C4-2B (cell line): ENCODE results near the gene STOML2.
A peak's percentile ranks its signal among the peaks of the same experiment; 100 is the strongest.

Experiments
- H3K27ac ChIP-seq: fragments of 450-650 bp; 2 replicates; pipeline ENCODE4 v1.5.1; 2017
- ZFX ChIP-seq: fragments of 450-650 bp; IDR thresholded peaks from 2 replicates; pipeline ENCODE4 v1.6.1; 2017
- TF ChIP-seq, protein P1 (sequence below): fragments of 450-650 bp; conservative IDR thresholded peaks from 2 replicates; pipeline ENCODE4 v1.5.1; 2017; ENCODE audit warnings: mild to moderate bottlenecking

The STOML2 gene

DNA sequence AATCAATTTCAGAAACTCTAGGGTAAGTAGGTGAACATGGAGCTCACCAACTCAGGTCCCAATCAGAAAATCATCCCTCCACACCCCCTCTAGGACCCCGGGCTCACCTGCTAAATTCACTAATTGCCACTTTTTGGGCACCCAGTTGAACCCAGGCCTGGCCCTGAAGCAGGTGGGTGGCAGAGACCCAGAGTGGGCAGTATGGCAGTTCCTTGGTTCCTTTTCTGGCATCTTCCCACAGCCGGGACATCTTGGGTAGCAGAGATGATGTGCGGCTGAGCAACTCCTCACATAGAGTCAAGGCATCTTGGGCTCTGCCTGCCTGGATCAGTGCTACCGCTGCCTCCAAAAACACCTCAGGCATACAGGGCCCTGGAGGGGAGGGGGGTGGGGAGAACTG is 27.6 kb downstream of the STOML2 start:
- TF ChIP-seq, protein P1, sequence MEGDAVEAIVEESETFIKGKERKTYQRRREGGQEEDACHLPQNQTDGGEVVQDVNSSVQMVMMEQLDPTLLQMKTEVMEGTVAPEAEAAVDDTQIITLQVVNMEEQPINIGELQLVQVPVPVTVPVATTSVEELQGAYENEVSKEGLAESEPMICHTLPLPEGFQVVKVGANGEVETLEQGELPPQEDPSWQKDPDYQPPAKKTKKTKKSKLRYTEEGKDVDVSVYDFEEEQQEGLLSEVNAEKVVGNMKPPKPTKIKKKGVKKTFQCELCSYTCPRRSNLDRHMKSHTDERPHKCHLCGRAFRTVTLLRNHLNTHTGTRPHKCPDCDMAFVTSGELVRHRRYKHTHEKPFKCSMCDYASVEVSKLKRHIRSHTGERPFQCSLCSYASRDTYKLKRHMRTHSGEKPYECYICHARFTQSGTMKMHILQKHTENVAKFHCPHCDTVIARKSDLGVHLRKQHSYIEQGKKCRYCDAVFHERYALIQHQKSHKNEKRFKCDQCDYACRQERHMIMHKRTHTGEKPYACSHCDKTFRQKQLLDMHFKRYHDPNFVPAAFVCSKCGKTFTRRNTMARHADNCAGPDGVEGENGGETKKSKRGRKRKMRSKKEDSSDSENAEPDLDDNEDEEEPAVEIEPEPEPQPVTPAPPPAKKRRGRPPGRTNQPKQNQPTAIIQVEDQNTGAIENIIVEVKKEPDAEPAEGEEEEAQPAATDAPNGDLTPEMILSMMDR: no peak
- TF ChIP-seq ZFX: no peak
- H3K27ac ChIP-seq: no peak overlapping the region

DNA sequence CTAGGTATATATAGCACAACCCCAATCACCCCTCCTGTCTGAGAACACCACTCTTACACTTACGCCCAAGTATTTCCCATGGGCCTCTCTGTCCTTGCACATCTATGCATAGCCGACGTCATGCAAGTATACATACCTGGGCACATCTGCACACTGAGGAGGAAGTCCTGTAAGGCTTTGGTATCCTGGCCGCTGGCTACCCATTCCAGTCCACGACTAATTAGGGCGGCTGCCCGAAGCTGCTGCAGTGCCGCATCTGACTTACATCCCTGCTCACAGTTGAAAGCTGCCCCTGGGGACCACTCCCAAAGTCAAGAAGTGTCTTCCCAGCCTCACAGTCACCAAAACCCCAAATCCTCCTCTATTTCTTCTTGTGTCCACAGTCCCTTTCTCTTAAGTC is 28.1 kb downstream of the STOML2 start:
- no peak overlapping the region for H3K27ac ChIP-seq
- TF ChIP-seq ZFX: no peak
- TF ChIP-seq, protein P1: no peak

DNA sequence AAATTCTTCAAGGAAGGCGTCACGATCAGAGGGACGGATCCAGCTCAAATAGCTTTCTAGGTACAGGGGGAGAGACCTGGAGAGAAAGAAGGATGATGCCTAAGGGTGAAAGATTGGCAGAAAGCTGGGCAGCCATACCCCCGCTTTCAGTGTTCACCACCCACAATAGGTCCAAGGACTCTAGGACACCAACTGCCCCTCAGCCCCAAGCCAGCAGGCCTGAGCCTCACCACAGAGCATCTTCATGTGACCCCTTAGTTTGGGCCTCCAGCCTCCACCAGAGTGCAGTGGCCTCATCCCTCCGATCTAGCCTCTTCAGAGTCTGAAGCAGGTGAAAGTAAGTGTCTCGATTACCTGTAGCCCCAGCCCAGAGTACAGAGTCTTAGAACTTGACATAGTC is 28.8 kb downstream of the STOML2 start:
- TF ChIP-seq, protein P1: no peak
- no peak for TF ChIP-seq ZFX
- no peak overlapping the region for H3K27ac ChIP-seq

DNA sequence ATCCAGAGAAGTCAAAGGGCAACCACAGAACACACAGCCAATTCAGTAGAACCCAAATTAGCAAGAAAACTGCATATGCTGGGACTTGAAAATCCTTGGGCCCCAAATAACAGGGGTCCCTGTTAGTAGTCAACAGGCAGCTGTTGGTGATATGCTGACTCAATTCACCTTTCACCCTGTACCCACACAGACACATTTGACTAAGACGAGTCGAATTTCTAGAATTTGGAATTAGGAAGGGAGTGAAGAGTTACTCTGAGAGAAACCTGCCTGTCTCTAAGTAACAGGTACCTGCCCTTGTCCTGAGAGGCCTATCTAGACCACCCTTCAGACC is 29.7 kb downstream of the STOML2 start:
- TF ChIP-seq, protein P1: no peak
- TF ChIP-seq ZFX: no peak

DNA sequence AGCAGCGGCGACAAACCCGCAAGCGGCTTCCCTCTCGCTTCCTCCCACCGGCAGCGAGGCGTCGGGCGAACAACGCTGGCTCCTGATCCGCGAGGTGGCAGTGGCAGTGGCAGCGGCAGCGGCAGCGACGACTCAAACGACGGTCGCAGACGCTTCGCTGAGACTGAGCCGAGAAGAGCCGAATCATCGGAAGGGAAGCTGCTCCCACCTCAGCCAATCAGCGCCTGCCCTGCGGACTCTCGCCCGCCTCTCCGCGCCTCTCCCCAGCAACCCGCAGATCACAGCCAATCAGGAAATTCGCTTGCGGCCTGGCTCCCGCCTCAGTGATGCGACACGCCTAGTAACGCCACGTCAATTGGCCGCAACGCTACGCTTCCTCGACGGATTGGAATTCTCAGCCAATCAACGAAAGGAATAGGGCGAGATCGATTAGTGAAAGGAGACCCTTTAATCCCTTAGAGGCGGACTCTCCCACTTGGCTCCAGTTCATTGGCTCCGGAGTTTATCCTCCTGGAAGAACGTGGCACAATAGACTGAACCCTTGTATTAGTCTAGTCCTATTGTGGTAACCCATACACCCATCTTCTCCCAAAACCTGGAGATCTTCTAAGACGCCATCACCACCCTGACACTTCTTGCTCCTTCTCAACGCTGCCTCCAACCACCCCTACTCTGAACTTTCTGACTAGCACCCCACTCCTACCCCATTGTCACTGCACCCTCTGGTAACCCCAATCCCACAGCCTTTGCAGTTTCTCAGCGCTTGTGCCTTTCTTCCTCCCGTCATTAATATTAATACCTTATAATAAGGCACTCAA is 30.3 kb downstream of the STOML2 start, which contains the start of gene VCP:
TSS of gene VCP (minus strand) at position 165 of the 818 bp plus-strand sequence. CDS start 272 bp downstream, outside the sequence.
- peak within 1 kb of the TSS; percentile 100 for H3K27ac ChIP-seq

More for the DNA sequence above, 29.7 kb downstream of the STOML2 start:
- H3K27ac ChIP-seq: peak overlapping the region; percentile 100

DNA sequence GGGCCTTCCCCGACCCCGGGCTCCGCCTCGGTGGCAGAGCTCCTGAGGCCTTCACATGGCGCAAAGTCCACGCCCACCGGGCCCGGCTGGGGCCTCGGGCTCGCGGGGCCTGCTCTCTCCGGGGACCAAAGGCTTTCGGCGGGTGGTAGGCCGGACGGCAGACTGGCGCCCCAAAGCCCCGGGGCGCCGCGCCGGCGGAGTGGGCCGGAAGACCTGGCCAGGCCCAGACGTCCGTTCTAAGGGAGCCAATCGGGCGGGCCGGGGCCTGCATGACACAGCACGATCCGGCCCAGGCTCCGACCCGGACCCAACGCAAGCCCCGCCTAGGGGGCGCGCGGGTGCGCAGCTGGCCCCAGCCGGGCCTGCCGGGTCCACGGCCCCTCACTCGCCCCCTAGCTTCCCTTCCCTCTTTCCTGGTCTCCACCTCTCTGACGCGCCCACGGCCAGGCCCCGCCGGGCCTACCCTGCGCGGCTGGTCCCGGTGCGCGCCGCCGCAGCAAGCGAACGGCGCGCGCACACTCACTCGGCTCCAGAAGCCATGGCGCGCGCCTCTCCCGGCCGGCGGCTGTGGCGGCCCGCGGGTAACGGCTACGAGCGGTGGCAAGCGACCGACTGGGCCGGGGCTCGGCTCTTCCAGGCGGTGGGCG is 31.0 kb downstream of the STOML2 start:
- TF ChIP-seq, protein P1: peak; percentile 59
- TF ChIP-seq ZFX: peak; percentile 99
- peak overlapping the region; percentile 100 for H3K27ac ChIP-seq

More for the DNA sequence above, 30.3 kb downstream of the STOML2 start, which contains the start of gene VCP:
- TF ChIP-seq, protein P1: no peak
- TF ChIP-seq ZFX: no peak
